Measurements from ENCODE around the gene KIF21B. TPM values are rescaled to one million over a fixed set of nuclear protein-coding genes. Genes with fewer than 3 reads are reported as not detected.

The KIF21B gene
- total RNA-seq, 4 donors from 2014 or later: 1.2 to 1.9 (median 1.6) TPM

GRCh38 chr1:201050515-201051277 lies 27.2 kb upstream of the KIF21B start:
- TF ChIP-seq POLR2AphosphoS5 (IDR thresholded peaks at IDR 0.05) (no peak), CTCF (IDR thresholded peaks at IDR 0.05) (no peak), POLR2A (IDR thresholded peaks at IDR 0.05) (no peak), EP300 (IDR thresholded peaks at IDR 0.05) (no peak)
- no peak for ATAC-seq
- H3K27me3 ChIP-seq: no peaks in the 10 kb centered on the region
- H3K9me3 ChIP-seq: no peaks in the 10 kb centered on the region
- no peaks in the 10 kb centered on the region for H3K36me3 ChIP-seq
- WGBS, 2 donors (ENCODE audit: low coverage in 1 of 2): 38 to 43% methylated on average over 2 to 3 of the region's 5 CpGs
- peaks cover 0 to 33% (median 0%) of the 10 kb centered on the region in 3 donors for H3K4me1 ChIP-seq
- H3K4me3 ChIP-seq: no peak overlapping the region
- H3K27ac ChIP-seq: no peak overlapping the region

GRCh38 chr1:201049248-201049831 lies 25.8 kb upstream of the KIF21B start:
- H3K27me3 ChIP-seq: no peaks in the 10 kb centered on the region
- H3K4me3 ChIP-seq: no peak overlapping the region
- H3K36me3 ChIP-seq: no peaks in the 10 kb centered on the region
- no peaks in the 10 kb centered on the region for H3K9me3 ChIP-seq
- TF ChIP-seq EP300 (IDR thresholded peaks at IDR 0.05) (no peak), POLR2A (IDR thresholded peaks at IDR 0.05) (no peak), CTCF (IDR thresholded peaks at IDR 0.05) (no peak), POLR2AphosphoS5 (IDR thresholded peaks at IDR 0.05) (no peak)
- WGBS, 2 donors (ENCODE audit: low coverage in 1 of 2): 78 to 82% methylated on average over 2 to 4 of the region's 5 CpGs
- ATAC-seq: no peak
- peaks cover 0 to 21% (median 0%) of the 10 kb centered on the region in 3 donors for H3K4me1 ChIP-seq
- H3K27ac ChIP-seq: no peak overlapping the region

- H3K27ac ChIP-seq: no peak overlapping the region
- no peak for ATAC-seq
- TF ChIP-seq POLR2AphosphoS5 (IDR thresholded peaks at IDR 0.05): no peak
- TF ChIP-seq POLR2A (IDR thresholded peaks at IDR 0.05): no peak
- TF ChIP-seq CTCF (IDR thresholded peaks at IDR 0.05): no peak
- TF ChIP-seq EP300 (IDR thresholded peaks at IDR 0.05): no peak
- WGBS, 2 donors (ENCODE audit: low coverage in 1 of 2): 90 to 100% methylated on average over 1 to 4 of the region's 13 CpGs
- H3K4me3 ChIP-seq: no peak overlapping the region
- H3K36me3 ChIP-seq: no peaks in the 10 kb centered on the region
- no peaks in the 10 kb centered on the region for H3K9me3 ChIP-seq
- no peaks in the 10 kb centered on the region for H3K27me3 ChIP-seq
- peaks cover 0 to 14% (median 0%) of the 10 kb centered on the region in 3 donors for H3K4me1 ChIP-seq
Measured at GRCh38 chr1:201048521-201048920, 25.0 kb upstream of the KIF21B start.

GRCh38 chr1:201044119-201044518 lies 20.6 kb upstream of the KIF21B start:
- Histone ChIP-seq H3K27me3 (no peaks in the 10 kb centered on the region), H3K36me3 (no peaks in the 10 kb centered on the region), H3K27ac (no peak overlapping the region), H3K9me3 (no peaks in the 10 kb centered on the region), H3K4me1 (no peaks in the 10 kb centered on the region), H3K4me3 (no peak overlapping the region)
- TF ChIP-seq CTCF (IDR thresholded peaks at IDR 0.05): no peak
- TF ChIP-seq EP300 (IDR thresholded peaks at IDR 0.05): no peak
- TF ChIP-seq POLR2AphosphoS5 (IDR thresholded peaks at IDR 0.05): no peak
- TF ChIP-seq POLR2A (IDR thresholded peaks at IDR 0.05): no peak
- ATAC-seq: no peak
- 78% methylated on average over 9 of the region's 9 CpGs; no CpG with 5 or more reads in 1 of the 2 donors for WGBS, 2 donors (ENCODE audit: low coverage in 1 of 2)
